C4-2B (cell line): ENCODE measurements around the gene MRPL32.

Experiments
- ZFX ChIP-seq: fragments of 450-650 bp; IDR thresholded peaks from 2 replicates; pipeline ENCODE4 v1.6.1; 2017
- TF ChIP-seq, protein P1 (sequence below): fragments of 450-650 bp; conservative IDR thresholded peaks from 2 replicates; pipeline ENCODE4 v1.5.1; 2017; ENCODE audit warnings: mild to moderate bottlenecking

DNA sequence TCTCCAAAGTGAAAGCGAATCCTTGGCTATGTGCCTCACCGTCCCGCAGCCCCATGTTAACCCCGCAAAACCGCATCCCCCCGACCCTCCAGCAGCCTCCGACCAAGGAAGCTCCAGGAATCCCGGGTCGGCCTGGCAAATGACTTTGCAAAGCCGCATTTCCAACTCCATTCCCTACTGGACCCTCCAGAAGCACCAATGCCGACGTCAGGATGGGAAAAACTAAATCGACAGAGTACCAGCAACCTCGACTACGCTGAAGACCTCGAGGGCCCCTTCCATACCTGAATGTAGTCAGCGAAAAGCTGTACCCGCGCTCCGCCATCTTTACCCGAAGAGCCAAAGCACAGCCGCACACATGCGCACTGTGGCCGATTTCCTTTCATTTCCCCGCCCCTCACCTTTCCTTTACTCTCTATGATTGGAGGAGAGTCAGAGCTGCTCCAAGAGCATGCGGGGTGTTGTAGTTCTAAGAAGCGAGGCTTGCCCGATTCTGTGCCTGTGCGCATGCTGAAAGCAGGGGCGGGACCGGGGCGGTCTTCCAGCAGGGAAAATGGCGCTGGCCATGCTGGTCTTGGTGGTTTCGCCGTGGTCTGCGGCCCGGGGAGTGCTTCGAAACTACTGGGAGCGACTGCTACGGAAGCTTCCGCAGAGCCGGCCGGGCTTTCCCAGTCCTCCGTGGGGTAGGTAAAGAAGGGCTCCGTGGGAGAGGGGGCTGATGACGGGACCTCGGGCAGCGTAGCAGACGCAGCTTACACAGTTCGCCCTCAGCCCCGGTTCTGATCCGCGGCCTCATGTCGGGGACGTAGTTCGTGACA is at the start of gene MRPL32, which contains the start of gene PSMA2:
- TF ChIP-seq, protein P1, sequence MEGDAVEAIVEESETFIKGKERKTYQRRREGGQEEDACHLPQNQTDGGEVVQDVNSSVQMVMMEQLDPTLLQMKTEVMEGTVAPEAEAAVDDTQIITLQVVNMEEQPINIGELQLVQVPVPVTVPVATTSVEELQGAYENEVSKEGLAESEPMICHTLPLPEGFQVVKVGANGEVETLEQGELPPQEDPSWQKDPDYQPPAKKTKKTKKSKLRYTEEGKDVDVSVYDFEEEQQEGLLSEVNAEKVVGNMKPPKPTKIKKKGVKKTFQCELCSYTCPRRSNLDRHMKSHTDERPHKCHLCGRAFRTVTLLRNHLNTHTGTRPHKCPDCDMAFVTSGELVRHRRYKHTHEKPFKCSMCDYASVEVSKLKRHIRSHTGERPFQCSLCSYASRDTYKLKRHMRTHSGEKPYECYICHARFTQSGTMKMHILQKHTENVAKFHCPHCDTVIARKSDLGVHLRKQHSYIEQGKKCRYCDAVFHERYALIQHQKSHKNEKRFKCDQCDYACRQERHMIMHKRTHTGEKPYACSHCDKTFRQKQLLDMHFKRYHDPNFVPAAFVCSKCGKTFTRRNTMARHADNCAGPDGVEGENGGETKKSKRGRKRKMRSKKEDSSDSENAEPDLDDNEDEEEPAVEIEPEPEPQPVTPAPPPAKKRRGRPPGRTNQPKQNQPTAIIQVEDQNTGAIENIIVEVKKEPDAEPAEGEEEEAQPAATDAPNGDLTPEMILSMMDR = no peak
- peak; percentile 36; the same call in 1 of the 2 replicates for TF ChIP-seq ZFX
